Fibroblast of the conjunctiva (primary cell): ENCODE results near the gene MAGEB17.
"Not testable (repeated sequence)": the region's sequence is repeated elsewhere in the genome, so short reads cannot be mapped to it uniquely, and the experiment has no call there.

Source experiments
- DNase-seq: peaks from one replicate; pipeline ENCODE4 v3.0.0-alpha.2; 2010; ENCODE audit warnings: low read depth

Gene MAGEB17, protein sequence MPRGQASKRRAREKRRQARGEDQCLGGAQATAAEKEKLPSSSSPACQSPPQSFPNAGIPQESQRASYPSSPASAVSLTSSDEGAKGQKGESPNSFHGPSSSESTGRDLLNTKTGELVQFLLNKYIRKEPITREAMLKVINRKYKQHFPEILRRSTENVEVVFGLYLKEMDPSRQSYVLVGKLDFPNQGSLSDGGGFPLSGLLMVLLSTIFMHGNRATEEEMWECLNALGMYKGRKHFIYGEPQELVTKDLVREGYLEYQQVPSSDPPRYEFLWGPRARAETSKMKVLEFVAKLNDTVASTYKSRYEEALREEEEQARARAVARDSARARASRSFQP

GRCh38 chrX:16167181-16167580, at the start of gene MAGEB17:
TSS of gene MAGEB17 (plus strand) at chrX:16167481. CDS start at chrX:16170383, 2,902 bp downstream.
- no peak for DNase-seq

GRCh38 chrX:16119353-16120220, 47.7 kb upstream of the MAGEB17 start:
- no peak for DNase-seq

DNA sequence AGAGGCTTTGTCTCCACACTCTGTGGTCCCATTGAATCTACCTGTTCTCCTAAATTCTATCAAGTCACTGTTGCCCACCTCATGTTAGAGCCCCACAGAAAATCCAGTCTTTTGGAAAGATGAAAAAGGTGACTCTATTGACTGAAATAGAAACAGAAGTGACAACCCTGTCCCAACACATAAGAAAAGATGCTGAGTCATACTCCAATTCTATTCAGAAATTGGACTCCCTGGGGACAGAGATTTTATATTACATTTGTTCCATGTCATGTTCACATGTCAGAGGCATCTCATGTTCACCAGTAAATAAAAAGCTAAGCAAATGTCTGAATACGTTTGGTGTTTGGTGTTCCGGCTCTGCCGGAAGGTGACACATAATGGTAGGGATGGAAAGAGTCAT, 46.9 kb upstream of the MAGEB17 start:
- no peak for DNase-seq

- DNase-seq = peak; percentile 64
These were observed 44.0 kb upstream of the MAGEB17 start, which contains the start of gene GRPR for GRCh38 chrX:16123222-16123786. TSS of gene GRPR (plus strand) at chrX:16123565. CDS start at chrX:16123954, 389 bp downstream.

DNA sequence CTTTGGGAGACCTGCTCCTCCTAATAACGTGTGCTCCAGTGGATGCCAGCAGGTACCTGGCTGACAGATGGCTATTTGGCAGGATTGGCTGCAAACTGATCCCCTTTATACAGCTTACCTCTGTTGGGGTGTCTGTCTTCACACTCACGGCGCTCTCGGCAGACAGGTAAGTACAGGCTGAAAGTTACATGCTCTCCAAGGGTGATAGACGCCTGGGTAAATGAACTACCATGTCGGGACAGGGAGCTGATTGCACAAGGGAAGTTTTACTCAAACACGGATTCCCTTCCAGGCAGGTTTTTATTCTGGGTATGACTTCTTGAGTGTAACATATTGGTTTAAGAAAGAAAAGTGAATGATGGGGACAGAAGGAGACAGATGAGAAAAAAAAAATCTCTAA, 43.1 kb upstream of the MAGEB17 start:
- DNase-seq = no peak

GRCh38 chrX:16125520-16126149, 41.6 kb upstream of the MAGEB17 start:
- no peak for DNase-seq

- DNase-seq = no peak
These were observed 36.6 kb upstream of the MAGEB17 start for GRCh38 chrX:16130707-16131106.

DNA sequence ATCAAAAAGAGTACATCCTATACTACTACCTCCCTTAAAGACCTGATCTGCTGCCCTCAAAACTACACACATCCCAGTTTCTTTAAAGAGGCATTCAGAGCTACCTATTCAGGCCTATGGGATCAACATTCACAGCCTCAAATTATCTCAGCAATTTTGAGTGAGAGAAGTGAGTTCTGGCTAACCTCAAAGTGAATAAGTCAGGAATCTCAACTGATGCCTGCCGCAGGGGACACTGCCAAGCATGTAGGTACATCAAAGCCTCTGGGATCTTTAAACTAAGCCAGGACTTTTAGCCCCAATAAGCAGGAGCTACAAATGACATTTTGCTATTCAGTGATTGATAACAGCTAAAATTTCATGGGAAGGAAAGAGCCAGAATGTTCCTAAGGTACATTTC, 32.3 kb upstream of the MAGEB17 start:
- no peak for DNase-seq

DNA sequence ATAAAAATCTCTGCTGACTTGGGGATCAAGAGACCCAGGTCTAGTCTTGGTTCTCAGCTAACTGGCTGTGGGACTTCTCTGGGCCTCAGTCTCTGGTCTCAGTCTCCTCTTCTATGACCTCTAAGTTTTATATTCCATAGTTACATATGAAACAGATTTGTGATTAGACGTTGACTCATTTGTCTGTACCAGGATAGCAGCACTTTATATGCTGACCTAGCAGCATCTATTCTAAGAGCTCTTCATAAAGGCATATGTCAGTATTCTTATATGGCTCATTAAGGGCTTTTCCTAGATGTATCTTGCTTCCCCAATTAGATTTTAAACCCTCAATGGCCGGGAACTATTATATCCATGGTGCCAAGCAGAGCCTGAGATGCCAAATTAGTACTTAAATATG, 31.2 kb upstream of the MAGEB17 start:
- no peak for DNase-seq

DNA sequence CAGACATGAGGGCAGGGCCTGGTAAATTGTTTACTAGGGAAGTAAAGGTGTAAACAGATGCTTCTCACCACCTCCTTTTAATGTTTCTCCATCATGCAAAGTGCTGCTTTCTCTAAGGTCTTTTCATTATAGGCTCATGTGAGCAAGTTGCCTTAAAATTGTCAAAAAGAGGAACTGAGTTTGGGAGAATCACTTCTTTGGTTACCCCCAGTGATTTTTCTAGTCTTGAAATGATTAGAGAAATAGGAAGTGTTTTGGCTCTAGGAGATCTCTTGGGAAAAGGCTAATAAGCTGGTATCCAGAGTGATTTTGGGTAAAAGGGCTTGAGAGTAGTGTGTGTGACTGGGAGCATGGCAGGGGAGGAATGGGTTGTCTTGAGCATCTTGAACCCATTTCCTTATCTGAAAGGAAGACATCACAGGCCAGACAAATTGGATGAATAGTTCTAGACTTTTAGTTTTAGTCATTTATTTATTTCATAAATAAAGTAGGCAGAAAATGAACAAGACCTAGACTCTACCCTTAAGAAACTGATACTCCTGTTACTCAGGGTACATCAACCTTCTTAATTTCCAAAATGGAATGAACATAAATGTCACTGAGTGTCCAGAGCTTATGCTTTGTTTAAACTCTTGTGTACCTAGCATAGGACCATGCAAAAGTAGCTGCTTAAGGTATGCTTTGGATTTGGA, 29.7 kb upstream of the MAGEB17 start:
- no peak for DNase-seq

DNA sequence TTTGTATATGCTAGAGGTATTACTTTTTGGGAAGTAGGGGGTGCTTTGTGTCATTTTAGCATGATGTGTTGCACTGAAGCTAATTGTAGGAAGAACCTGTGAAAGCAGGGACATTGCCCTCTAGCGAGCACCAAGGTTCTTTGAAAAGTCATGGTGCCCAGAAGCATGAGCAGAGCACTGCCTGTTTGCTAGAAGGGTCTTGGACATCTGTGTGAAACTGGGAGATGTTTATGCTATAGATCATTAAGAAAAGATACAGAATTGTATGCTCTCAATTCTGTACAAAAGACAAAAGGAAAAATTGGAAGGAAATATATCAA, 29.2 kb upstream of the MAGEB17 start:
- DNase-seq = no peak

- DNase-seq = no peak
These were observed 26.8 kb upstream of the MAGEB17 start for GRCh38 chrX:16140448-16140847.

- no peak for DNase-seq
These were observed 26.3 kb upstream of the MAGEB17 start for GRCh38 chrX:16140983-16141382.

- no peak for DNase-seq
These were observed 25.6 kb upstream of the MAGEB17 start for GRCh38 chrX:16141422-16142245.

DNA sequence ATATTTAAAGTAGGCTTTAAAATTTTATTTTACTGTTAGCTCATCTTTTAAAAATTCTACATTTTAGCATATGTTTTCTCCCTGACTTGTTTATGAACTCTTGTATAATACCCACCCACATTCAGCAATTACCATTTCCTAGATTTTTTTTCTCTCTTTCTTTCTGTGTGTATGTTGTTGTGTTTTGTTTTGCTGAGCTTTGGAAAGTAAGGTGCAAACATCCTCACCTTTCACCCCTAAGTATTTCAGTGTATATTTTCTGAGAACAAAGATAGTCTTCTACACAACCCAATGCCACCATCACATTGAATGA, 25.1 kb upstream of the MAGEB17 start:
- DNase-seq = no peak

DNA sequence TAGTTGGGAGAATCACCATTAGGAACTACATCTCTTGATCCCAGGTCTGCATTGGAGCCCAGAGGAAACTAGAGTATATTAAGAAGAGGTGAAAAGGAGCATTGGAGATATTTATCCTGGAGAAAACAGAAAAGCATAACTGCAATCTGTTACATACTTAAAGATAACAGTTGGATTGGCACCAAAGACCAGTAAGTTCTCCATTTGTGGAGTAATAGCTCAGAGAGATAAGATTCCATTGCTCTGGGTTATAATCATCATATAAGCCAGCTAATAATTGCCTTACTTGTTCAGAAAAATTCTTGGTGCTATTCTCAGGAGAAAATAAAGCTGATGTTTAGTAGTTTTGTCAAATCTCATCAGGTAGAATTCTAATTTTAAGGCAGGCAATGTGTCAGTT, 23.3 kb upstream of the MAGEB17 start:
- DNase-seq = no peak

DNA sequence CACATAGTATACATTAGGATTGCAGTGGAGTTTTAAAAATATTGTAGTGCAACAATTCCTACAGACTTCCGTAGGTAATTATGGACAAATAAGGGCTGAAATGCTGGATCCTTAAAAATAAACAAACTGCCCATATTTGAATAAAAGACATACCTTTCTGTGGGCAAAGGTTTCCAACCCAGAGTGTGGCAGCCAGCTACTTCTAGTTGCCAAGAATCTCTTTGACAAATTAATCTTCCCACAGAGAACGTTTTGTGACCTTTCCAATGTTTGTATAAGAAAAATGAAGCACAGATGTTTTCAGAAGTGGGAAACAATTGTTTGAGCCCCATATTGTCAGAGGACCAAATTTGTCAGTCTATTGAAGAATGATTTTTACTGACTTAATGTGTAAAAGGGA, 22.9 kb upstream of the MAGEB17 start:
- no peak for DNase-seq

DNA sequence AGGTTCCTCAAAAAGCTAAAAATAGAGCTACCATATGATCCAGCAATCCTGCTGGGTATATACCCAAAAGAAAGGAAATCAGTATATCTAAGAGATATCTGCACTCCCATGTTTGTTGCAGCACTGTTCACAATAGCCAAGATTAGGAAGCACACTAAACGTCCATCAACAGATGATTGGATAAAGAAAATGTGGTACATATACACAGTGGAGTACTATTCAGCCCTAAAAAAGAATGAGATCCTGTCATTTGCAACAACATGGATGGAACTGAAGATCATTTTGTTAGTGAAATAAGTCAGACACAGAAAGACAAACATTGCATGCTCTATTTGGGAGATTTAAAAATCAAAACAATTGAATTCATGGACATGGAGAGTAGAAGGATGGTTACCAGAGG, 22.2 kb upstream of the MAGEB17 start:
- DNase-seq = not testable (repeated sequence)

GRCh38 chrX:16145656-16146055, 21.6 kb upstream of the MAGEB17 start:
- no peak for DNase-seq

- DNase-seq = no peak
These were observed 18.4 kb upstream of the MAGEB17 start for GRCh38 chrX:16148896-16149295.

GRCh38 chrX:16155581-16156096, 11.6 kb upstream of the MAGEB17 start:
- no peak for DNase-seq
